Esophagus (tissue), 2 donors: Measurements from ENCODE around the gene KYNU. TPM values are rescaled to one million over a fixed set of nuclear protein-coding genes. Genes with fewer than 3 reads are reported as not detected.

ENCODE experiments used
- H3K27ac ChIP-seq, 2 donors: one replicate each; pipeline ENCODE4 v1.5.1; 2013; ENCODE audit warnings: low read depth in 2 of 2, mild to moderate bottlenecking in 2 of 2, inconsistent platforms in 1 of 2, low read length in 1 of 2, moderate library complexity in 1 of 2
- H3K27me3 ChIP-seq, 2 donors: one replicate each; pipeline ENCODE4 v1.6.1; 2013; ENCODE audit warnings: low read length in 2 of 2, control low read depth in 1 of 2, mild to moderate bottlenecking in 1 of 2; ENCODE audit not compliant: insufficient read depth in 2 of 2, control insufficient read depth in 1 of 2
- H3K36me3 ChIP-seq, 2 donors: one replicate each; pipeline ENCODE4 v1.6.1; 2013; ENCODE audit warnings: low read length in 1 of 2; ENCODE audit not compliant: control insufficient read depth in 2 of 2, insufficient read depth in 2 of 2
- H3K4me1 ChIP-seq, 2 donors: one replicate each; pipeline ENCODE4 v1.6.1; 2013; ENCODE audit warnings: low read length in 1 of 2; ENCODE audit not compliant: control insufficient read depth in 2 of 2, insufficient read depth in 2 of 2
- H3K4me3 ChIP-seq, 2 donors: one replicate each; pipeline ENCODE4 v1.5.1; 2013; ENCODE audit warnings: low read length in 2 of 2, mild to moderate bottlenecking in 2 of 2, low read depth in 1 of 2, moderate library complexity in 1 of 2
- H3K9me3 ChIP-seq, 2 donors: one replicate each; pipeline ENCODE4 v1.6.1; 2013; ENCODE audit warnings: mild to moderate bottlenecking in 2 of 2, low read depth in 1 of 2, low read length in 1 of 2, moderate library complexity in 1 of 2; ENCODE audit not compliant: control insufficient read depth in 2 of 2, insufficient read depth in 1 of 2
- WGBS, 2 donors: extraction: QIAGEN DNeasy Blood & Tissue Kit; methylation state at CpG; one replicate each; pipeline ENCODE4 v1.1.7; 2013; 5-methylcytosine and 5-hydroxymethylcytosine counted together
- polyA plus RNA-seq, 2 donors: library from polyadenylated mRNA; stranded (reverse); fragments of 200-250 nt; gene quantifications; one replicate each; pipeline ENCODE4 v1.2.3, GENCODE V29; 2013
- donor health status: healthy with polysubstance abuse.
- donor health status: Bipolar disorder and iron deficiency.

KYNU gene
- polyA plus RNA-seq, 2 donors, result 2.4 to 2.7 TPM

DNA sequence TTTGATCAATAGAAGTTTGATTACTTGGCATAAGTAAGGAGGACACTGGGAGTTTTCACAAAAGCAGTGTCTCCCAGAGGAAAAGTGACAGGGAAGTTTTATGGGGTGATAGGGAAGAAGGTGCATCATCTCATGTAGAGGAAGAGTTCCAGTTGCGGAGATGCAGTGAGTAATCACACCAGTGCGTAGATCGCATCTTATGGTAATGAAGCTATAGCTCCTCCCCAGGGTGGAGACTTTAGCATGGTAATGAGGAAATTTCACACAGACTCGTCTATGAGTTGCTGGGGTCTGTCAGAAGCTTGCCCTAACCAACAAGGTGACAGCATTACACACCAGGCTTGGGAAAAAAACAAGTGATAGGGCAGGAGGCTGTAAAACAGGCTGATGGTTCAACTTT, 49.0 kb downstream of the KYNU start:
- Histone ChIP-seq H3K27me3 (no peaks in the 10 kb centered on the region), H3K4me1 (no peaks in the 10 kb centered on the region), H3K36me3 (no peaks in the 10 kb centered on the region), H3K27ac (no peak overlapping the region), H3K9me3 (no peaks in the 10 kb centered on the region), H3K4me3 (no peak overlapping the region)
- 84 to 87% methylated on average over 4 of the region's 4 CpGs for WGBS, 2 donors

DNA sequence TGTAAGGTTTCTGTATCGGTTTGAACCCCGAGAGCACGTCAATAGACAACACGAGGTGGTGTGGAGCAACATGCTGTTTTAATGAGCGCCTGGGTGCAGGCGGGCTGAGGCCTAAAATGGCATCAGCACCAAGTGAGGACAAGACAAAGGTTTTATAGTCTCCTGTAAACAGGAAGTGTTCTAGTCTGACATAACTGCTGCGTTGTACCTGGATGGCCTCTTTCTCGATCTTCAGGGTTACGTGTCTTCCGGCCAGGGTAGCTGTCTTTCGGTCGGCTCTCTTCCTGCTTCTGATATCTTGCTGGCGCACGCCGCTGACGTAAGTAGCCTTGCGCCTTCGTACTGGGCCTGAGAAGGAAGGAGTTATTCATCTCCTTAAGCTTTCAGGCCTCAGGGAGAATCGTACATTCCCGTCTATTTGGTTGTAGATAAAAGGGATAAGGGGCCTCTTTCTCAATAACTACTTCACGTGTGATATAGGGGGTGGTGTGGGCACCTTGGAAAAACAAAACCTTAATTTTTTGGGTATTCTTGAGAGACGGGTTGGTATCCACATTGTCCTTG, 53.5 kb downstream of the KYNU start:
- 94 to 97% methylated on average over 22 of the region's 22 CpGs for WGBS, 2 donors
- no peaks in the 10 kb centered on the region for H3K36me3 ChIP-seq
- no peak overlapping the region for H3K27ac ChIP-seq
- no peaks in the 10 kb centered on the region for H3K9me3 ChIP-seq
- H3K4me1 ChIP-seq, result peaks cover 0 to 2% of the 10 kb centered on the region in 2 donors
- H3K4me3 ChIP-seq, result no peak overlapping the region
- H3K27me3 ChIP-seq, result no peaks in the 10 kb centered on the region

DNA sequence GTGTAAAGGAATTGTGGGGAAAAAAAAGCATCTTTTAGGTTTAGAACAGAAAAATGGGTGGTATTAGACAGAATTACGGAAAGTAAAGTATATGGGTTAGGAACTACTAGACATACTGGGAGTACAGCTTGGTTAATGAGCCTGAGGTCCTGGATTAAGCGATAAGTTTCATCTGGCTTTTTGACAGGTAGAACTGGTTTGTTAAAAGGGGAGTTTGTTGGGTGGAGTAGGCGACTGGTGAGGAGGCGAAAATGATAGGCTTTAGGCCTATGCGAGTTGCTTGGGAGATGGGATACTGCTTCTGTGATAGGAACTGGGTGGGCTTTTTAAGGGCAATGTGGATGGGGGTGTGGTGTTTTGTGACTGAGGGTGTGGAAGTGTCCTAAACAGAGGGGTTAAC, 56.5 kb downstream of the KYNU start:
- Histone ChIP-seq H3K4me1 (peaks cover 0 to 2% of the 10 kb centered on the region in 2 donors), H3K36me3 (no peaks in the 10 kb centered on the region), H3K27me3 (no peaks in the 10 kb centered on the region), H3K9me3 (no peaks in the 10 kb centered on the region), H3K4me3 (no peak overlapping the region), H3K27ac (no peak overlapping the region)
- 73 to 75% methylated on average over 5 of the region's 5 CpGs for WGBS, 2 donors

DNA sequence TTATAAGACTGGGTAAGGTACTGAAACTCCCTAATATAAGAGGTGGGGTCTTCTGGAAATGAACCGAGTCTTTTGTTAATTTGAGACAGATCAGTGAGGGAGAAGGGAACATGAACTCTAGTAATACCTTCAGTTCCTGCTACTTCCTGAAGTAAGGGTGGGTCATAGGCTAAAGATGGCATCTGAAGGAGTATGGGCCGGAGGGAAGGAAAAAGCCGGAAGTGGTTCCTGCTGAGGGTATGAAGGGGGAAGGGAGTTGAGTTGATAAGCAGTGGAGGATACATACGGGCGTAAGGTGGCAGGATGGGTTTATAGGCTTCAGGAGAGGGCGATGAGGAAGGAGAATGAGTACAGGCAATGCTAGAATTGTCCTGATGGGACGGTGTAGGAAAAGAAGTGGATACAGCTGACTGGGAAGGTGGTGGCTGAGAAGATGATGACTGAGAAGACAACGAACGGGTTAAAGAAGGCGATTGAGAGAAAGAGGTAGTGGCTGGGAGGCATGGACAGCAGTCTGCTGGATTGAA, 58.2 kb downstream of the KYNU start:
- 89 to 95% methylated on average over 10 of the region's 10 CpGs for WGBS, 2 donors
- no peak overlapping the region for H3K4me3 ChIP-seq
- no peaks in the 10 kb centered on the region for H3K27me3 ChIP-seq
- H3K9me3 ChIP-seq, result no peaks in the 10 kb centered on the region
- no peak overlapping the region for H3K27ac ChIP-seq
- no peaks in the 10 kb centered on the region for H3K36me3 ChIP-seq
- peaks cover 0 to 2% of the 10 kb centered on the region in 2 donors for H3K4me1 ChIP-seq

DNA sequence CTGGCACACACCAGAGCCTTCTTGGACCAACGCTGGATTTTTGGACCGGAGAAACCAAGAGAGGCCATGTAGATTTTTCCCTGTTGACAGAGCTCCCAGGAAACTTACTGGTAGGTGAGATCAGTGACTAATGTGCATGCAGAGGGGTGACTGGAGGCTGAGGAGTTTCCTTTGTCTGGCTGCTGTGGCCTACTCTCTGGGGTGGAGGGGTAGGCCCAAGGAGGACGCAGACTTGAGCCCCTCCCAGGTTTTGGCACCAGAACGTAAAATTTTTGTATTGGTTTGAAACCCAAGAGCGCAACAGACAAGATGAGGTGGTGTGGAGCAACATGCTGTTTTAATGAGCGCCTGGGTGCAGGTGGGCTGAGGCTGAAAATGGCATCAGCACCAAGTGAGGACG, 59.2 kb downstream of the KYNU start:
- Histone ChIP-seq H3K4me3 (no peak overlapping the region), H3K4me1 (peaks cover 0 to 2% of the 10 kb centered on the region in 2 donors), H3K27ac (no peak overlapping the region), H3K9me3 (no peaks in the 10 kb centered on the region), H3K27me3 (no peaks in the 10 kb centered on the region), H3K36me3 (no peaks in the 10 kb centered on the region)
- WGBS, 2 donors, result 88 to 92% methylated on average over 7 of the region's 7 CpGs

DNA sequence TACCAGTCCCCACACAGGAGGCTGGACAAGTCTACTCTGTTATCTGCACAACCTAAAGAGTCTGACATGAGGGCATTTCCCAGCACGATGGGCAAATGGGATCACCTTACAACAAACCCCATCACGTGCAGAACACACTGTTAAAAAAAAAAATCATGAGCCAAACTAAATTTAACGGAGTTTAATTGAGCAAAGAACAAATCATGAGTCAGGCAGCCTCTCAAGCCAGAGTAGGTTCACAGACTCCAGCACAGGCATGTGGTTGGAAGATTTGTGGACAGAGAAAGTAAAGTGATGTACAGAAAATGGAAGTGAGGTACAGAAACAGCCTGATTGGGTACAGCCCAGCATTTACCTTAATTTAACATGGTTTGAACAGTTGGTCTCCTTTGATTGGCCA, 59.9 kb downstream of the KYNU start:
- Histone ChIP-seq H3K4me3 (no peak overlapping the region), H3K27me3 (no peaks in the 10 kb centered on the region), H3K4me1 (peaks cover 0 to 2% of the 10 kb centered on the region in 2 donors), H3K27ac (no peak overlapping the region), H3K36me3 (no peaks in the 10 kb centered on the region), H3K9me3 (no peaks in the 10 kb centered on the region)
- 74 to 75% methylated on average over 3 of the region's 3 CpGs for WGBS, 2 donors

DNA sequence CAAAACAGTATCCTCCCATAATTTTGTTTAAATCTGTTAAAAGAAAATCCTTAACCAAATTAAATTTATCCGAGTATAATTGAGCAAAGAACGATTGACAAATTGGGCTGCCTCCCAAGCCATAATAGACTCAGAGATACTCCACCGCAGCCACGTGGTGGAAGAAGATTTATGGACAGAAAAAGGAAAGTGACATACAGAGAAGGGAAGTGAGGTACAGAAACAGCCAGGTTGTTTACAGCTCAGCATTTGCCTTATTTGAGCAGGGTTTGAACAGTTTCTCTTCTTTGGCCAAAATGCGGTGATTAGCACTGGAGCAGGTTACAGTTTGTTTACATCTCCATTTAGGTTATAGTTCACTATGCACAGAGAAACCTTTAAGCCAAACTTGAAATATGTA, 60.8 kb downstream of the KYNU start:
- WGBS, 2 donors, result 60 to 62% methylated on average over 5 of the region's 5 CpGs
- Histone ChIP-seq H3K4me3 (no peak overlapping the region), H3K9me3 (no peaks in the 10 kb centered on the region), H3K27ac (no peak overlapping the region), H3K4me1 (peaks cover 0 to 4% of the 10 kb centered on the region in 2 donors), H3K36me3 (no peaks in the 10 kb centered on the region), H3K27me3 (no peaks in the 10 kb centered on the region)

DNA sequence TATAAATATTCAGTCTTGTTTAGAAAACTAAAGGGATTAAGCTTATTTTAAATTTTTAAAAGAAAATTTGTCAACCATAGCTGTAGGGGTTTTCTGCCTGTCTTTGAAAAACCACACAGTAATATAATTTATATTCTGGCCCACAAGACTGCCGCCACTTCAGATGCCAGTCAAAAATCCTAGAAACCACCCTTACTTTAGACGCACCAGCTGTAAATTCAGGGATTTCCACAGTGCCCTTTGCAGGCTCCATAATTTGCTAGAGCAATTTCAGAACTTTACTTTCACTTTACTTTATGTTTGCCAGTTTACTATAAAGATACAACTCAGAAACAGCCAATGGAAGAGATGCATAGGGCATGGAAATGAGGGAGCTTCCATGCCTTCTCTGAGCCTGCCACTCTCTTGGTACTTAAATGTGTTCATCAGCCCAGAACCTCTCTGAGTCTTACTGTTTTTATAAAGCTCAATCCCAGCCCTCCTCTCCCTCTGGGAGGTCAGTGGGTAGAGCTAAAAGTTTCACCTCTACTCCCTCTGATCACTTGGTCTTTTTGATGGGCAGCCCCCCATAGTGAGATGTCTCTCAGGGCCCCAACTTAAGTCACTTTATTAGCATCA, 63.3 kb downstream of the KYNU start:
- Histone ChIP-seq H3K36me3 (no peaks in the 10 kb centered on the region), H3K4me3 (no peak overlapping the region), H3K27ac (no peak overlapping the region), H3K9me3 (no peaks in the 10 kb centered on the region), H3K27me3 (no peaks in the 10 kb centered on the region), H3K4me1 (peaks cover 0 to 2% of the 10 kb centered on the region in 2 donors)
- 62 to 67% methylated on average over 2 of the region's 2 CpGs for WGBS, 2 donors

DNA sequence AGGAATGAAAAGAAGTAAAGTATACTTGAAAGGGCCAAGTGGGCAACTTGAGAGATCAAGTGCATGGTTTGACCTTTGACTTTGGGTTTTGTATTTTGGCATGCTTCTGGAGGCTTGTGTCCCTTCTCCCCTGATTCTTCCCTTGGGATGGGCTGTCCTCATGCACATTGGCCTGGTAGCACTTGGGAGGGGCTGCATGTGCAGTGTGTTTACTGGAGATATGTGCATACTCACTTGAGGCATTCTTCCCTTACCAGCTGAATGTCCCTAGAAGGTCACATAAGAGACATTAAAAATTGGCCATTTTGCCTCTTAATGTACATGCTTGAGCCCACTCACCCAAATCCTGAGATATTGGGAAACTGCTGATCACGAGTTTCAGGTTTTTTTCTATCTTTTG, 65.2 kb downstream of the KYNU start:
- Histone ChIP-seq H3K4me3 (no peak overlapping the region), H3K9me3 (no peaks in the 10 kb centered on the region), H3K4me1 (peaks cover 0 to 2% of the 10 kb centered on the region in 2 donors), H3K27ac (no peak overlapping the region), H3K36me3 (no peaks in the 10 kb centered on the region), H3K27me3 (no peaks in the 10 kb centered on the region)
- WGBS, 2 donors, result 70 to 80% methylated on average over 1 of the region's 1 CpG

DNA sequence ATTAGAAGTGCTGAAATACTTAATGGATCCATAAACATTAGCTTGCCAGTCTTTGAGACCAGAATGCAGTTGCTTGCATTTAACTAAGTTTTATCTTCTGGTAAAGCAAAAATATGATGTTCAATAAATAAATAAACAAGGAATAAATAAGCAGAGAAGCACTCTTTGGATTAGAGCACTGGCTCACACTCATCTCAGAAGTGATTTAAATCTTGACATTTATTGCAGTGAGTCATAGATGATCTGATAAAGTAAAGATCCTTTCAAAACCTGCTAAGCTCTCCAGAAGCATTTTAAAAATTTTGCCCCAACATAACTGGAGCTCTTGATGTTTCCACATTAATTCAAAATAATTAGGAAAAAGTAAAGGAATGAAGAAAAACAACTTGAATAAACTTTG, 66.8 kb downstream of the KYNU start:
- Histone ChIP-seq H3K4me3 (no peak overlapping the region), H3K4me1 (peaks cover 0 to 2% of the 10 kb centered on the region in 2 donors), H3K36me3 (no peaks in the 10 kb centered on the region), H3K9me3 (peaks cover 2 to 3% of the 10 kb centered on the region in 2 donors), H3K27me3 (no peaks in the 10 kb centered on the region), H3K27ac (no peak overlapping the region)
